ENCODE data around the gene TMUB2. TPM values are rescaled to one million over a fixed set of nuclear protein-coding genes. Genes with fewer than 3 reads are reported as not detected.

TMUB2 gene
- total and polyA plus RNA-seq, 2 of the 13 experiments (the other 11 are each of a cell fraction or from before 2014, with no cell fraction given), result 26.9 to 50.8 TPM

DNA sequence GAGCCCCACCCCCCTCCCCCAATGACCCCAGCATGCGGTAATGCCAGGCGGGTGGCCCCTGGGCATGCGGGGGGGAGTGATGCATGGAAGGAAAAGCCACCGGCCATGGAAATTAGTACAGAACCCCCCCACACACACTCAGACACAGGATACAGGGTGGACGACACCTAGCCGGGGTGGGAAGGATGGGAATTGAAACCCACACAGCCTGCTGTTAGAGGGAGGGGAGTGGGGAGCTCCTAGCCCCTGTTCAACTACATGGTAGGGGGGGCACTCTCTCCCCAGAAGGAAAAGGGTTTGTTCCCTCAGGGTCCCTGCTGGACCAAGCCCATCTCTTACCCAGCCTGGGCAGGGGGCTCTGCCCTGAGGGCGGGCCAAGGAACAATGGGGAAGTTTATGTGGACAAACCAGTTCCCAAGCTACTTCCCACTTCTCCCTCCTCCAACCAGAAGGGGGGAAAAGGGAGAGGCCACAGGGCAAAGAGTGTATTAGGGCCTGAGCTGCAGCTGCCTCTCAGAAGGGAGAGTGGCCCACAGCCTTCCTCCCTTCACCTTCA, 5.2 kb downstream of the TMUB2 start (continued):
- TF ChIP-seq GATAD1 (CRISPR knock-in tag; IDR thresholded peaks at IDR 0.05), result no peak
- no peak for TF ChIP-seq ZNF724P (CRISPR knock-in tag; IDR thresholded peaks at IDR 0.05; ENCODE audit: borderline replicate concordance)
- TF ChIP-seq, protein P1, sequence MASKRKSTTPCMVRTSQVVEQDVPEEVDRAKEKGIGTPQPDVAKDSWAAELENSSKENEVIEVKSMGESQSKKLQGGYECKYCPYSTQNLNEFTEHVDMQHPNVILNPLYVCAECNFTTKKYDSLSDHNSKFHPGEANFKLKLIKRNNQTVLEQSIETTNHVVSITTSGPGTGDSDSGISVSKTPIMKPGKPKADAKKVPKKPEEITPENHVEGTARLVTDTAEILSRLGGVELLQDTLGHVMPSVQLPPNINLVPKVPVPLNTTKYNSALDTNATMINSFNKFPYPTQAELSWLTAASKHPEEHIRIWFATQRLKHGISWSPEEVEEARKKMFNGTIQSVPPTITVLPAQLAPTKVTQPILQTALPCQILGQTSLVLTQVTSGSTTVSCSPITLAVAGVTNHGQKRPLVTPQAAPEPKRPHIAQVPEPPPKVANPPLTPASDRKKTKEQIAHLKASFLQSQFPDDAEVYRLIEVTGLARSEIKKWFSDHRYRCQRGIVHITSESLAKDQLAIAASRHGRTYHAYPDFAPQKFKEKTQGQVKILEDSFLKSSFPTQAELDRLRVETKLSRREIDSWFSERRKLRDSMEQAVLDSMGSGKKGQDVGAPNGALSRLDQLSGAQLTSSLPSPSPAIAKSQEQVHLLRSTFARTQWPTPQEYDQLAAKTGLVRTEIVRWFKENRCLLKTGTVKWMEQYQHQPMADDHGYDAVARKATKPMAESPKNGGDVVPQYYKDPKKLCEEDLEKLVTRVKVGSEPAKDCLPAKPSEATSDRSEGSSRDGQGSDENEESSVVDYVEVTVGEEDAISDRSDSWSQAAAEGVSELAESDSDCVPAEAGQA (IDR thresholded peaks at IDR 0.05; ENCODE audit: low read depth), result no peak
- TF ChIP-seq, protein P1 (CRISPR knock-in tag; IDR thresholded peaks at IDR 0.05; ENCODE audit: borderline replicate concordance), result no peak
- no peak for TF ChIP-seq SIN3B (IDR thresholded peaks at IDR 0.05; ENCODE audit: low read length)
- TF ChIP-seq PAWR (CRISPR knock-in tag; IDR thresholded peaks at IDR 0.05; ENCODE audit: borderline replicate concordance), result no peak
- 0 out of 2 replicates have a peak, but pooled peaks have one; percentile 8 for TF ChIP-seq ZNF225 (CRISPR knock-in tag; IDR thresholded peaks at IDR 0.05)
- no peak for TF ChIP-seq NCOA1 (CRISPR knock-in tag; IDR thresholded peaks at IDR 0.05)
- TF ChIP-seq RBM22 (optimal IDR thresholded peaks at IDR 0.05; ENCODE audit: low read length), result peak; percentile 27
- peak; percentile 37; the same call in 1 of the 2 replicates for TF ChIP-seq POLR2G (IDR thresholded peaks at IDR 0.05; ENCODE audit: low read depth, low read length)
- no peak for TF ChIP-seq SMC3 (IDR thresholded peaks at IDR 0.05; ENCODE audit: low read length)
- no peak for TF ChIP-seq HOXA7 (CRISPR knock-in tag; IDR thresholded peaks at IDR 0.05)
- TF ChIP-seq AKAP8 (CRISPR knock-in tag; IDR thresholded peaks at IDR 0.05), result peak; percentile 88; the same call in 1 of the 2 replicates
- TF ChIP-seq, protein P2, sequence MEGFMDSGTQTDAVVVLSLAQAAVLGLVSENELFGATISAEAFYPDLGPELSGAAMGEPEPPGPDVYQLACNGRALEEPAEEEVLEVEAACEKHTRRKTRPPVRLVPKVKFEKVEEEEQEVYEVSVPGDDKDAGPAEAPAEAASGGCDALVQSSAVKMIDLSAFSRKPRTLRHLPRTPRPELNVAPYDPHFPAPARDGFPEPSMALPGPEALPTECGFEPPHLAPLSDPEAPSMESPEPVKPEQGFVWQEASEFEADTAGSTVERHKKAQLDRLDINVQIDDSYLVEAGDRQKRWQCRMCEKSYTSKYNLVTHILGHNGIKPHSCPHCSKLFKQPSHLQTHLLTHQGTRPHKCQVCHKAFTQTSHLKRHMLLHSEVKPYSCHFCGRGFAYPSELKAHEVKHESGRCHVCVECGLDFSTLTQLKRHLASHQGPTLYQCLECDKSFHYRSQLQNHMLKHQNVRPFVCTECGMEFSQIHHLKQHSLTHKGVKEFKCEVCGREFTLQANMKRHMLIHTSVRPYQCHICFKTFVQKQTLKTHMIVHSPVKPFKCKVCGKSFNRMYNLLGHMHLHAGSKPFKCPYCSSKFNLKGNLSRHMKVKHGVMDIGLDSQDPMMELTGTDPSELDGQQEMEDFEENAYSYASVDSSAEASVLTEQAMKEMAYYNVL (CRISPR knock-in tag; IDR thresholded peaks at IDR 0.05; ENCODE audit: borderline replicate concordance), result no peak
- TF ChIP-seq, protein P3, sequence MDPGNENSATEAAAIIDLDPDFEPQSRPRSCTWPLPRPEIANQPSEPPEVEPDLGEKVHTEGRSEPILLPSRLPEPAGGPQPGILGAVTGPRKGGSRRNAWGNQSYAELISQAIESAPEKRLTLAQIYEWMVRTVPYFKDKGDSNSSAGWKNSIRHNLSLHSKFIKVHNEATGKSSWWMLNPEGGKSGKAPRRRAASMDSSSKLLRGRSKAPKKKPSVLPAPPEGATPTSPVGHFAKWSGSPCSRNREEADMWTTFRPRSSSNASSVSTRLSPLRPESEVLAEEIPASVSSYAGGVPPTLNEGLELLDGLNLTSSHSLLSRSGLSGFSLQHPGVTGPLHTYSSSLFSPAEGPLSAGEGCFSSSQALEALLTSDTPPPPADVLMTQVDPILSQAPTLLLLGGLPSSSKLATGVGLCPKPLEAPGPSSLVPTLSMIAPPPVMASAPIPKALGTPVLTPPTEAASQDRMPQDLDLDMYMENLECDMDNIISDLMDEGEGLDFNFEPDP (CRISPR knock-in tag; conservative IDR thresholded peaks at IDR 0.05), result no peak
- TF ChIP-seq, protein P4, sequence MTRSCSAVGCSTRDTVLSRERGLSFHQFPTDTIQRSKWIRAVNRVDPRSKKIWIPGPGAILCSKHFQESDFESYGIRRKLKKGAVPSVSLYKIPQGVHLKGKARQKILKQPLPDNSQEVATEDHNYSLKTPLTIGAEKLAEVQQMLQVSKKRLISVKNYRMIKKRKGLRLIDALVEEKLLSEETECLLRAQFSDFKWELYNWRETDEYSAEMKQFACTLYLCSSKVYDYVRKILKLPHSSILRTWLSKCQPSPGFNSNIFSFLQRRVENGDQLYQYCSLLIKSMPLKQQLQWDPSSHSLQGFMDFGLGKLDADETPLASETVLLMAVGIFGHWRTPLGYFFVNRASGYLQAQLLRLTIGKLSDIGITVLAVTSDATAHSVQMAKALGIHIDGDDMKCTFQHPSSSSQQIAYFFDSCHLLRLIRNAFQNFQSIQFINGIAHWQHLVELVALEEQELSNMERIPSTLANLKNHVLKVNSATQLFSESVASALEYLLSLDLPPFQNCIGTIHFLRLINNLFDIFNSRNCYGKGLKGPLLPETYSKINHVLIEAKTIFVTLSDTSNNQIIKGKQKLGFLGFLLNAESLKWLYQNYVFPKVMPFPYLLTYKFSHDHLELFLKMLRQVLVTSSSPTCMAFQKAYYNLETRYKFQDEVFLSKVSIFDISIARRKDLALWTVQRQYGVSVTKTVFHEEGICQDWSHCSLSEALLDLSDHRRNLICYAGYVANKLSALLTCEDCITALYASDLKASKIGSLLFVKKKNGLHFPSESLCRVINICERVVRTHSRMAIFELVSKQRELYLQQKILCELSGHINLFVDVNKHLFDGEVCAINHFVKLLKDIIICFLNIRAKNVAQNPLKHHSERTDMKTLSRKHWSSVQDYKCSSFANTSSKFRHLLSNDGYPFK (CRISPR knock-in tag; IDR thresholded peaks at IDR 0.05; ENCODE audit: borderline replicate concordance), result no peak
- TF ChIP-seq PAF1 (CRISPR knock-in tag; IDR thresholded peaks at IDR 0.05), result no peak; the same call in 1 of the 2 replicates
- TF ChIP-seq POLR2AphosphoS2 (IDR thresholded peaks at IDR 0.05; ENCODE audit: low read depth, low read length), result 0 out of 2 replicates have a peak, but pooled peaks have one; percentile 21
- TF ChIP-seq ZBTB42 (CRISPR knock-in tag; IDR thresholded peaks at IDR 0.05), result no peak

Data from HepG2 (cell line).